ENCODE data around the gene FBXL7. TPM values are rescaled to one million over a fixed set of nuclear protein-coding genes. Genes with fewer than 3 reads are reported as not detected.

FBXL7 gene
- polyA plus RNA-seq, 1 donor (not counting 4 experiments of a cell fraction or from before 2014, with no cell fraction given): 0.22 TPM

- Histone ChIP-seq H3K27me3 (ENCODE audit: control insufficient read depth, extremely low read depth, insufficient read depth, low read length) (no peaks in the 10 kb centered on the region), H2AFZ (ENCODE audit: control insufficient read depth, low read length) (no peak overlapping the region), H3K4me3 (ENCODE audit: control insufficient read depth in 2 of 3, extremely low read depth in 1 of 3, insufficient read depth in 2 of 3, low read depth in 1 of 3, low read length in 3 of 3) (no peak overlapping the region), H4K20me1 (ENCODE audit: control insufficient read depth, extremely low read depth, insufficient read depth, low read length) (no peaks in the 10 kb centered on the region), H3K4me2 (ENCODE audit: control insufficient read depth, extremely low read depth, insufficient read depth, low read depth, low read length) (no peak overlapping the region), H3K9me3 (ENCODE audit: control insufficient read depth, low read depth, low read length) (no peaks in the 10 kb centered on the region), H3K27ac (ENCODE audit: control insufficient read depth, insufficient read depth, low read length) (no peak overlapping the region), H3K36me3 (ENCODE audit: control insufficient read depth in 2 of 2, extremely low read depth in 1 of 2, insufficient read depth in 2 of 2, low read length in 2 of 2) (no peaks in the 10 kb centered on the region), H3K9me1 (ENCODE audit: control insufficient read depth, extremely low read depth, insufficient read depth, low read length) (no peaks in the 10 kb centered on the region), H3K9ac (ENCODE audit: control insufficient read depth, extremely low read depth, insufficient read depth, low read length) (no peak overlapping the region), H3K79me2 (ENCODE audit: control insufficient read depth, insufficient read depth, low read length) (no peaks in the 10 kb centered on the region), H3K4me1 (ENCODE audit: control insufficient read depth, extremely low read depth, insufficient read depth, low read length) (no peaks in the 10 kb centered on the region)
- FAIRE-seq: no peak
- TF ChIP-seq, protein P1, sequence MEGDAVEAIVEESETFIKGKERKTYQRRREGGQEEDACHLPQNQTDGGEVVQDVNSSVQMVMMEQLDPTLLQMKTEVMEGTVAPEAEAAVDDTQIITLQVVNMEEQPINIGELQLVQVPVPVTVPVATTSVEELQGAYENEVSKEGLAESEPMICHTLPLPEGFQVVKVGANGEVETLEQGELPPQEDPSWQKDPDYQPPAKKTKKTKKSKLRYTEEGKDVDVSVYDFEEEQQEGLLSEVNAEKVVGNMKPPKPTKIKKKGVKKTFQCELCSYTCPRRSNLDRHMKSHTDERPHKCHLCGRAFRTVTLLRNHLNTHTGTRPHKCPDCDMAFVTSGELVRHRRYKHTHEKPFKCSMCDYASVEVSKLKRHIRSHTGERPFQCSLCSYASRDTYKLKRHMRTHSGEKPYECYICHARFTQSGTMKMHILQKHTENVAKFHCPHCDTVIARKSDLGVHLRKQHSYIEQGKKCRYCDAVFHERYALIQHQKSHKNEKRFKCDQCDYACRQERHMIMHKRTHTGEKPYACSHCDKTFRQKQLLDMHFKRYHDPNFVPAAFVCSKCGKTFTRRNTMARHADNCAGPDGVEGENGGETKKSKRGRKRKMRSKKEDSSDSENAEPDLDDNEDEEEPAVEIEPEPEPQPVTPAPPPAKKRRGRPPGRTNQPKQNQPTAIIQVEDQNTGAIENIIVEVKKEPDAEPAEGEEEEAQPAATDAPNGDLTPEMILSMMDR (optimal IDR thresholded peaks at IDR 0.05 in 1 of 3, IDR thresholded peaks at IDR 0.05 in 1 of 3, conservative IDR thresholded peaks at IDR 0.05 in 1 of 3; ENCODE audit: extremely low read depth in 1 of 3, insufficient read depth in 2 of 3, low read length in 3 of 3): no peak
- TF ChIP-seq EZH2 (IDR thresholded peaks at IDR 0.05; ENCODE audit: low read length): no peak
- dilution Hi-C loops (cut with MboI; ENCODE audit: extremely low pct_ligation_motif_present, low sequenced_read_pairs): no loop called here
- DNase-seq (ENCODE audit: low read depth, low spot score): no peak
Measured at GRCh38 chr5:15880201-15880600, 380.2 kb downstream of the FBXL7 start.

DNA sequence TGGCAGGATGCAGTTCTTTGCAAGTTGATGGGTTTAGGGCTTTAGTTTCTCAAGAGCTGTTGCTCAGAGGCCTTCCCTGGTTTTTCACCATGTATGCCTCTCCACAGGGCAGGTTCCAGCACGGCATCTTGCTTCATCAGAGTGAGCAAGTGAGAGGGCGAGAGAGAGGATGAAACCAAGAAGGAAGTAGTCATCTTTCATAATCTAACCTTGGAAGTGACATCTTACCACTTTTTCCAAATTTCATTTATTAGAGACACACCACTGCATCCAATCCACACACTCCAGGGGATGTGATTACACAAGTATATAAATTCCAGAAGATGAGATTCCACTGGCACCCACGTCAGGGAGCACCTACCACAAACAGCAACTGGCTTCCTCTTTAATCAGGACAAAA is 385.2 kb downstream of the FBXL7 start:
- H3K9me3 ChIP-seq (ENCODE audit: control insufficient read depth, low read depth, low read length): no peaks in the 10 kb centered on the region
- no peak overlapping the region for H3K4me3 ChIP-seq (ENCODE audit: control insufficient read depth in 2 of 3, extremely low read depth in 1 of 3, insufficient read depth in 2 of 3, low read depth in 1 of 3, low read length in 3 of 3)
- no peaks in the 10 kb centered on the region for H3K27me3 ChIP-seq (ENCODE audit: control insufficient read depth, extremely low read depth, insufficient read depth, low read length)
- no peak for FAIRE-seq
- no peak for DNase-seq (ENCODE audit: low read depth, low spot score)
- H3K79me2 ChIP-seq (ENCODE audit: control insufficient read depth, insufficient read depth, low read length): no peaks in the 10 kb centered on the region
- no peaks in the 10 kb centered on the region for H3K9me1 ChIP-seq (ENCODE audit: control insufficient read depth, extremely low read depth, insufficient read depth, low read length)
- H3K9ac ChIP-seq (ENCODE audit: control insufficient read depth, extremely low read depth, insufficient read depth, low read length): no peak overlapping the region
- TF ChIP-seq EZH2 (IDR thresholded peaks at IDR 0.05; ENCODE audit: low read length): no peak
- TF ChIP-seq, protein P1 (optimal IDR thresholded peaks at IDR 0.05 in 1 of 3, IDR thresholded peaks at IDR 0.05 in 1 of 3, conservative IDR thresholded peaks at IDR 0.05 in 1 of 3; ENCODE audit: extremely low read depth in 1 of 3, insufficient read depth in 2 of 3, low read length in 3 of 3): no peak
- no peak overlapping the region for H3K27ac ChIP-seq (ENCODE audit: control insufficient read depth, insufficient read depth, low read length)
- H3K36me3 ChIP-seq (ENCODE audit: control insufficient read depth in 2 of 2, extremely low read depth in 1 of 2, insufficient read depth in 2 of 2, low read length in 2 of 2): no peaks in the 10 kb centered on the region
- H2AFZ ChIP-seq (ENCODE audit: control insufficient read depth, low read length): no peak overlapping the region
- no peak overlapping the region for H3K4me2 ChIP-seq (ENCODE audit: control insufficient read depth, extremely low read depth, insufficient read depth, low read depth, low read length)
- no peaks in the 10 kb centered on the region for H3K4me1 ChIP-seq (ENCODE audit: control insufficient read depth, extremely low read depth, insufficient read depth, low read length)
- H4K20me1 ChIP-seq (ENCODE audit: control insufficient read depth, extremely low read depth, insufficient read depth, low read length): no peaks in the 10 kb centered on the region
- dilution Hi-C loops (cut with MboI; ENCODE audit: extremely low pct_ligation_motif_present, low sequenced_read_pairs): no loop called here
